HCT116 (cell line): Measurements from ENCODE around the gene PARP14. TPM values are rescaled to one million over a fixed set of nuclear protein-coding genes. Genes with fewer than 3 reads are reported as not detected.
"Not testable (repeated sequence)": the region's sequence is repeated elsewhere in the genome, so short reads cannot be mapped to it uniquely, and the experiment has no call there.

Source experiments
- ATAC-seq: fragments of 200-7000 bp; cut with Tn5 transposase; 2 replicates; pipeline ENCODE4 v1.9.1; 2020; ENCODE audit warnings: mild to moderate bottlenecking, moderate library complexity
- BruUV-seq: library from RNA; stranded (reverse); fragments of 400-500 nt; replicated peaks from 2 replicates; lab custom pipeline; 2021; lab: Mats Ljungman, UMichigan
- CTCF ChIA-PET: fragments of 300-600 bp; sonication (Branson Sonifier 250); formaldehyde crosslinking; loops from one replicate; lab custom pipeline; 2021; ENCODE audit warnings: antibody characterized with exemption; lab: Charles Lee
- POLR2A ChIA-PET: fragments of 300-600, 350-600 bp; sonication (Branson Sonifier 250); formaldehyde crosslinking; loops from one replicate; lab custom pipeline; 2021; ENCODE audit warnings: antibody characterized with exemption; lab: Charles Lee
- RAD21 ChIA-PET, 2 experiments: fragments of 300-600 bp; sonication (Branson Sonifier 250); formaldehyde crosslinking; loops; one replicate each; lab custom pipeline; 2023; ENCODE audit warnings: low total read pairs in 2 of 2; ENCODE audit not compliant: uncharacterized antibody in 2 of 2, unreplicated experiment in 2 of 2, low non-redundant PET in 1 of 2; lab: Charles Lee
- DNase-seq: peaks from one replicate; pipeline ENCODE4 v3.0.0-alpha.2; 2010; ENCODE audit warnings: low read depth, low spot score
- H2AFZ ChIP-seq: fragments of 200-600 bp; shearing (Covaris generic), sonication (generic); 2 replicates; pipeline ENCODE4 v1.6.1; 2017; ENCODE audit warnings: low read depth, mixed run types, mixed read lengths, antibody characterized with exemption, low read length; ENCODE audit not compliant: poor library complexity, severe bottlenecking
- H3K27ac ChIP-seq: 2 replicates; pipeline ENCODE4 v1.5.1; 2012; ENCODE audit warnings: low read depth, low read length
- H3K27me3 ChIP-seq: fragments of 200-600 bp; sonication (generic); 2 replicates; pipeline ENCODE4 v1.6.1; 2016; ENCODE audit warnings: mixed run types, low read length, mixed read lengths; ENCODE audit not compliant: insufficient read depth
- H3K36me3 ChIP-seq, 2 experiments: fragments of 200-500 bp in 1 of 2; fragments of 200-600 bp in 1 of 2; sonication (Bioruptor generic) in 1 of 2; sonication (generic) in 1 of 2; 2 replicates each; pipeline versions ENCODE4 v1.5.1 to v1.6.1; 2014 to 2016; ENCODE audit warnings: low read length in 2 of 2, inconsistent platforms in 1 of 2, mixed read lengths in 1 of 2, mixed run types in 1 of 2; ENCODE audit not compliant: insufficient read depth in 2 of 2, control insufficient read depth in 1 of 2
- H3K4me1 ChIP-seq, 2 experiments: fragments of 200-600 bp in 1 of 2; sonication (generic) in 1 of 2; 2 replicates each; pipeline versions ENCODE4 v1.5.1 to v1.6.1; 2012 to 2017; ENCODE audit warnings: low read length in 2 of 2, inconsistent platforms in 1 of 2, mild to moderate bottlenecking in 1 of 2, mixed read lengths in 1 of 2, mixed run types in 1 of 2, moderate library complexity in 1 of 2; ENCODE audit not compliant: insufficient read depth in 2 of 2, control insufficient read depth in 1 of 2
- H3K4me2 ChIP-seq: fragments of 200-600 bp; sonication (generic); 2 replicates; pipeline ENCODE4 v1.6.1; 2017; ENCODE audit warnings: mixed run types, low read length, mixed read lengths
- H3K4me3 ChIP-seq, 2 experiments: fragments of 200-600 bp in 1 of 2; sonication (generic) in 1 of 2; replicated peaks in 1 of 2; 2 replicates each; pipeline ENCODE4 v1.5.1; 2011 to 2016; ENCODE audit warnings: low read length in 2 of 2, control low read depth in 1 of 2, low read depth in 1 of 2, mild to moderate bottlenecking in 1 of 2, mixed read lengths in 1 of 2, mixed run types in 1 of 2
- H3K79me2 ChIP-seq: fragments of 200-600 bp; sonication (generic); 2 replicates; pipeline ENCODE4 v1.6.1; 2017; ENCODE audit warnings: mild to moderate bottlenecking, mixed run types, low read length, moderate library complexity, mixed read lengths; ENCODE audit not compliant: insufficient read depth
- H3K9ac ChIP-seq: fragments of 200-600 bp; sonication (generic); 2 replicates; pipeline ENCODE4 v1.6.1; 2016; ENCODE audit warnings: low read length, mixed read lengths
- H3K9me2 ChIP-seq: fragments of 200-600 bp; sonication (generic), shearing (Covaris generic); 2 replicates; pipeline ENCODE4 v1.6.1; 2017; ENCODE audit warnings: mixed run types, mild to moderate bottlenecking, moderate library complexity; ENCODE audit not compliant: insufficient read depth
- H3K9me3 ChIP-seq, 2 experiments: fragments of 200-500 bp in 1 of 2; fragments of 200-600 bp in 1 of 2; sonication (Bioruptor generic) in 1 of 2; sonication (generic) in 1 of 2; 2 replicates each; pipeline ENCODE4 v1.6.1; 2014 to 2017; ENCODE audit warnings: low read length in 2 of 2, mixed read lengths in 2 of 2, inconsistent platforms in 1 of 2, low read depth in 1 of 2, mild to moderate bottlenecking in 1 of 2, mixed run types in 1 of 2, moderate library complexity in 1 of 2; ENCODE audit not compliant: control insufficient read depth in 1 of 2, insufficient read depth in 1 of 2
- H4K20me1 ChIP-seq: fragments of 200-600 bp; sonication (generic), shearing (Covaris generic); 2 replicates; pipeline ENCODE4 v1.6.1; 2017; ENCODE audit warnings: mixed run types, mild to moderate bottlenecking, moderate library complexity; ENCODE audit not compliant: insufficient read depth
- CEBPB ChIP-seq: IDR thresholded peaks from 2 replicates; pipeline ENCODE4 v1.6.1; 2012; ENCODE audit warnings: low read depth
- EZH2 ChIP-seq: fragments of 200-600 bp; sonication (generic); IDR thresholded peaks from 2 replicates; pipeline ENCODE4 v1.6.1; 2017; ENCODE audit warnings: antibody characterized with exemption, mixed run types
- POLR2AphosphoS5 ChIP-seq: IDR thresholded peaks from 2 replicates; pipeline ENCODE4 v1.6.1; 2011; ENCODE audit warnings: mild to moderate bottlenecking, low read depth, low read length, moderate library complexity
- SIN3A ChIP-seq: IDR thresholded peaks from 2 replicates; pipeline ENCODE4 v1.6.1; 2012; ENCODE audit warnings: low read depth
- intact Hi-C: fragments of 100-400 bp; cut with micrococcal nuclease; formaldehyde crosslinking; loops from 2 replicates; pipeline ENCODE4 v1.10.0; 2022
- total RNA-seq: library from RNA; stranded (reverse); gene quantifications from one replicate; pipeline ENCODE4 v1.2.1, GENCODE V29; 2021; ENCODE audit not compliant: unreplicated experiment
- TF ChIP-seq, protein P1 (sequence below): IDR thresholded peaks from 2 replicates; pipeline ENCODE4 v1.6.1; 2012

Gene PARP14
- total RNA-seq, 1 experiment from 2014 or later: 12.2 TPM

DNA sequence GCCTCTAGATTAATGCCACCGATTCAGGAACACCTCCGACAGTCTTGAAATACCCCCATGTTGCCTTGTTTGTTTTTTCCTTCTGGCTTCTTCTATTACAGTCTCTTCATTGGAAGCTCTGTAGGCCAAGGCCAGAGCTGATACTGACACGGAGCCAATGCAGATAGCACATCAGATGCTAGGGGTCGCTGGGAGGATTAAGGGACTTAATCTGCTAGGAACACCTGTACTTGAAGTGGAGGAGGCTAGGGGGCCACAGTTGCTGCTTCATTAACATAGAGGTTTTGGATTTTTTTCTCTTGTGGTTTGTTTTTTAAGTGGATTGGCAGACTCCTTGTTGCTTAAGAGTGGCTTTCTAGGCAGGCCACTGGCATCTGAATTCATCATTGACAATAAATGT is 49.6 kb downstream of the PARP14 start:
- TF ChIP-seq EZH2: no peak
- TF ChIP-seq CEBPB: no peak
- TF ChIP-seq, protein P1, sequence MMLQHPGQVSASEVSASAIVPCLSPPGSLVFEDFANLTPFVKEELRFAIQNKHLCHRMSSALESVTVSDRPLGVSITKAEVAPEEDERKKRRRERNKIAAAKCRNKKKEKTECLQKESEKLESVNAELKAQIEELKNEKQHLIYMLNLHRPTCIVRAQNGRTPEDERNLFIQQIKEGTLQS: no peak
- no peak for TF ChIP-seq SIN3A
- TF ChIP-seq POLR2AphosphoS5: no peak

DNA sequence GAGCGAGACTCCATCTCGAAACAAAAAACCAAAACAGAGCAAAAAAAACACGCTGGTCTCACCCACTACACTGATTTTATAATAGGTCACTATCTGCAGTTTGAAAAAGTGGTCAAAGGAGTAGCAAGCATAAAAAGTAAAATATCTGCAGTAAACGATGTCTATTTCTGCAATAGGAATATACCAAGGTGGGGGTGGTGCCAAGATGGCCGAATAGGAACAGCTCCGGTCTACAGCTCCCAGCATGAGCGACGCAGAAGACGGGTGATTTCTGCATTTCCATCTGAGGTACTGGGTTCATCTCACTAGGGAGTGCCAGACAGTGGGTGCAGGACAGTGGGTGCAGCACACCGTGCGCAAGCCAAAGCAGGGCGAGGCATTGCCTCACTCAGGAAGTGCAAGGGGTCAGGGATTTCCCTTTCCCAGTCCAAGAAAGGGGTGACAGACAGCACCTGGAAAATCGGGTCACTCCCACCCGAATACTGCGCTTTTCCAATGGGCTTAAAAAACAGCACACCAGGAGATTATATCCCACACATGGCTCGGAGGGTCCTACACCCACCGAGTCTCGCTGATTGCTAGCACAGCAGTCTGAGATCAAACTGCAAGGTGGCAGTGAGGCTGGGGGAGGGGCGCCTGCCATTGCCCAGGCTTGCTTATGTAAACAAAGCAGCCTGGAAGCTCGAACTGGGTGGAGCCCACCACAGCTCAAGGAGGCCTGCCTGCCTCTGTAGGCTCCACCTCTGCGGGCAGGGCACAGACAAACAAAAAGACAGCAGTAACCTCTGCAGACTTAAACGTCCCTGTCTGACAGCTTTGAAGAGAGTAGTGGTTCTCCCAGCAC is 52.3 kb downstream of the PARP14 start:
- H4K20me1 ChIP-seq, POLR2A ChIA-PET, H3K9me3 ChIP-seq, H2AFZ ChIP-seq, H3K27ac ChIP-seq, DNase-seq, BruUV-seq, H3K4me2 ChIP-seq, H3K9ac ChIP-seq, H3K4me3 ChIP-seq, H3K27me3 ChIP-seq, H3K4me1 ChIP-seq, H3K79me2 ChIP-seq, CTCF ChIA-PET, H3K36me3 ChIP-seq, ATAC-seq, H3K9me2 ChIP-seq, intact Hi-C loops: not testable (repeated sequence)
- RAD21 ChIA-PET: interaction anchor here in 1 of 2 experiments (0.7 kb wide), 1 partner anchor 273 kb away, joined by 3 read pairs; no protein-coding TSS in a partner anchor

More for the DNA sequence above, 49.6 kb downstream of the PARP14 start:
- Histone ChIP-seq H3K79me2 (no peaks in the 10 kb centered on the region), H3K9me2 (no peaks in the 10 kb centered on the region), H3K4me3 (no peak overlapping the region), H3K27ac (no peak overlapping the region), H3K9me3 (no peaks in the 10 kb centered on the region), H3K4me1 (no peaks in the 10 kb centered on the region), H3K27me3 (no peaks in the 10 kb centered on the region), H3K4me2 (no peak overlapping the region), H3K9ac (no peak overlapping the region), H3K36me3 (no peaks in the 10 kb centered on the region), H2AFZ (no peak overlapping the region), H4K20me1 (no peaks in the 10 kb centered on the region)
- ATAC-seq (no peak), DNase-seq (no peak)
- RAD21 ChIA-PET: no interaction called here
- intact Hi-C loops: no loop called here
- BruUV-seq: no TSS peak
- CTCF ChIA-PET: no interaction called here
- POLR2A ChIA-PET: no interaction called here
